HG02571 (cell line): ENCODE data around the gene KLHL29.

Experiments used
- ATAC-seq: cut with Tn5 transposase; IDR thresholded peaks from one replicate; pipeline ENCODE4 v1.9.1; 2021; ENCODE audit warnings: mild to moderate bottlenecking, moderate library complexity; ENCODE audit not compliant: unreplicated experiment

The KLHL29 gene

DNA sequence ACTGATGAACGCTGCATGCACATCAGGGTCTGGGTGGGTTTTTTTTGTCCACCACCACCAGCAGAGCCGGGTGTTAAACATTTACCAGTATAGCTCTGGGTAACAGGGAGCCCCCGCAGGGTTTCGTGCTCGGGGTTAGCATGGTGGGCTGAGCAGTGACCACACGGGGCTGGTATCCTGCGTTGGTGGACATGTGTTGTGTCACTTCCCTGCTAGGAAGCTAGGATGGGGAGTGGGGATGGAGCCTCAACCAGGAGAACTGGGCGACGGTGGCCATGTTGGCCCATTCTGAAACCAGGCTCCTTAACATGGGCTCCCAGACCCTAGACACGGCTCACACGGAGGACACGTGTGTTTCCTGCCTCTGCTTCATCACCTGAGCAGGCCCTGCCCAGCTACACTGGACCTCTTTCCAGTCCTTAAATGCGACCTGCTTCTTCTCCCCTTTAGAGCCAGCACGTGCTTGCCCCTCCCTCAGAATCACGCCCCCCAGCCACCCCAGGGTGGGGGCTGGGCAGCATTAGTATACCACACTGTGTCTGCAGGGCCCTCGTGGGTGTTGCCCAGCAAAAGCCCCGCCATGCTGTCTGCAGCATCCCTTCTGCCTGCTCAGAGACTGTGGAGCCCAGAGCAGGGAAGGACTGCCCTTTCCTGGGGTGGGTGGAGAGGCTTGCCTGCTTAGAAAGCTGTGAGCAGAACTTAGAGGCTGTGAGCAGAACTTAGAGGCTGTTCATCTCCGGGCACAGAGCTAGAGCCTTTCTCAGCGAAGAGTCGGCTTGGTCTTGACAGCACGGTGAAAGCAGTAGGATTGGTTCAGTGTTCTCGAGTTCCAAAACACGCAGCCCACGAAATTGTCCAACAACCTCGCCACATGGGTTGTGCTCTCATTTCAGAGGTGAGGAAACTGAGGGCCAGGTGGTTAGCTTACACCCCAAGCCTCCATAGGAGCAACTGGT lies 142.1 kb downstream of the KLHL29 start:
- ATAC-seq: no peak

- ATAC-seq: no peak
Measured at GRCh38 chr2:23528171-23528570, 143.2 kb downstream of the KLHL29 start.

GRCh38 chr2:23528690-23529089 lies 143.7 kb downstream of the KLHL29 start:
- ATAC-seq: no peak

DNA sequence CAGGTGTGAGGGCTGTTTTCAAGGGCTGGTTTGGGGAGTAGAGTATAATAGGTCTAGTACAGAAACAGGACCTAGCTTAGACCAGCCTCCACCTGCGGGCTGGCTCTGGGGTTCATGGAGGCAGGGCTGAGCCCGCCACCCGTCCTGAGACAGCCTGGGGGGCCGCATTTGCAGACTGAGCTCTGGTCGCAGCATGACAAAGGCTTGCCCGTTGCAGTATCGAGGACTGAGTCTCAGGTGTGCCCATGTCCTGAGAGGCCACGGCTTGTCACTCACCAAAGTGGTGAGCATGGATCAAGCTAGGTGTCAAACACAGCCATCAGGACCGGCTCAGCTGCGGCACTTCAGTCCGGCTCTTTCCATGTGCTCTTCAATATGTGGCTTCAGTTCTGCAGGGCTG lies 144.7 kb downstream of the KLHL29 start:
- no peak for ATAC-seq

DNA sequence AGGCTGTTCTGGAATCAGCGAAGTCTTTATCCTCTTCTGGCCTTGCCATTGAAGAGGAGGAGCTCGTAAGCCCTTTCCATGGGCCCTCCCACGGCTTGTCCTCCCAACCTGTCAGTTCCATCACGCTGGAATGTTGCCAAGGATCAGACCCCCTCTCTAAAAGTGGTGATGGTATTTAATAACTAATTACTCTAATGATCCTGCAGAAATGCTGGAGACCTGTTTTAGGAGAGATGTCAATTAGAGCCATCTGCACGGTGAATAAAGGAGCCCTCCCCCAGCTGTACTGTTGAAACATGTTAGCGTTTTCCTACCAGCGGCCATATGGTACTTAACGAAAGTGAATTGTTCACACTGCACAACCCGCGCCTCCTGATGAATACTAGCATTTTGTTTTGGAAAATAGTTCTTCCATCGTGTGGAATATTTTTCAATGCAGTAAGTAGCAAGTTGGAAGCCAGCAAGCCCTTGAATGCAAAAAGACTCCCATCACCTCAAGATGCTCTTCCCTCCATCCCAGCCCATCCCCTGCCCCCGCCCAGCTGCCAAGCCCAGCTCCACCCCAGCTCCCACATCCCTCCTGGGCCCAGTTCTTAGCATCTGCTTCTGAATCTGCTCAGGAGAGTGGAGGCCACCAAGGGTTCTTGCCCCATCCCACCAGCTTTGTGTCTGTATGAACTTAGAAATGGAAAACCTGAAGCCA lies 145.4 kb downstream of the KLHL29 start:
- no peak for ATAC-seq

DNA sequence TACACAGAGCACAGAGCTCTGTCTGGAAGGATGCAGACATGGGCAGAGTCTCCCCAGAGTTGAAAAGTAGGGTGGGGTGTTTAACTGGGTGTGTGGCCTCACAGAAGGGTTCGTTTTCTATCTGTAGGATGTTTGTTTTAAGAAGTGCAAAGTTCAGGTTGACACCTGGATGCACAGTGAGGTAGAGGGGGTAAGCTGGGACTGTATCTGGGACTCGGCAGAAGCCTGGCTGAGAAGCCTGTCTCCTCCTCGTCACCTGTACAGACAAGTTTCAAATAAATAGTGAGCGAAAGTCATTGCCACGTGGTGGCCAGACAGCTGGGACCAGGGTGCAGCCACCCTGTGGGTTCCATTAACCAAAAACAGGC lies 145.9 kb downstream of the KLHL29 start:
- ATAC-seq: no peak

DNA sequence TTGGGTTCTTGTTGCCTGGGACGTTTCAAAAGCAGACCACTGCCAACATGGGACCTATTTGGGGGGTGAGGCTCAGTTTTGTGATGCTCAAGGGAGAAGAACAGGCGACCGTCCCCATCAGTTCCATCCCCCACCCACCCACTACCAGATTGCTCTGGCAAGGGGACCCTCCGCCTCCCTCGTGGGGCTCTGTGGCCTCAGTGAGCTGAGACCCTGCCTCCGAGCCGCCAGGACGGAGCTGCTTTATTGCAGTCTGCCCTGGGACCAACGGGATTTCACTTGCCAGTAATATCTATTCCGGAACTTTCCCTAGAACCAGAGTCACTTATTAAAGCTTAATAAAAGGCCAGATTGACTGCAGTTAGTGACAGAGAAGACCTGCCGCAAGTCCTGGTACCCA lies 146.3 kb downstream of the KLHL29 start:
- ATAC-seq: no peak

DNA sequence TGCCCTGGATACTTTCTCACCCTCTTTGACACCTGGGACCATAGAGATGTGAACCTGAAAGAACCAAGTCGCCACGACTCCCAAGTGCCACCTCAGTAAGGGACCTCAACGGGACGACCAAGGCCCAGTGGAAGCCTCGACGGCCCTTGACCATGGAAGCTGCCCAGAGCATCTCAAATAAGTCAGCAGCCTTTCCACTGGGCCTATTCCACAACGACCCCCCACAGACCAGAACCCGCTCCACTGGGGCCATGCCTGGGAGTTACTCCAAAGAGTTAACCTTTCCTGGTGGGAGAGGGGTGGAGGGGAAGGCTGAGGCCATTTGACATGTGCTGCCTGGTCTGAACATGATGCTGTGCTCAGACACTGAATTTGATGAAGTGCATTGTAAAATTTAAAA lies 146.9 kb downstream of the KLHL29 start:
- ATAC-seq: no peak

DNA sequence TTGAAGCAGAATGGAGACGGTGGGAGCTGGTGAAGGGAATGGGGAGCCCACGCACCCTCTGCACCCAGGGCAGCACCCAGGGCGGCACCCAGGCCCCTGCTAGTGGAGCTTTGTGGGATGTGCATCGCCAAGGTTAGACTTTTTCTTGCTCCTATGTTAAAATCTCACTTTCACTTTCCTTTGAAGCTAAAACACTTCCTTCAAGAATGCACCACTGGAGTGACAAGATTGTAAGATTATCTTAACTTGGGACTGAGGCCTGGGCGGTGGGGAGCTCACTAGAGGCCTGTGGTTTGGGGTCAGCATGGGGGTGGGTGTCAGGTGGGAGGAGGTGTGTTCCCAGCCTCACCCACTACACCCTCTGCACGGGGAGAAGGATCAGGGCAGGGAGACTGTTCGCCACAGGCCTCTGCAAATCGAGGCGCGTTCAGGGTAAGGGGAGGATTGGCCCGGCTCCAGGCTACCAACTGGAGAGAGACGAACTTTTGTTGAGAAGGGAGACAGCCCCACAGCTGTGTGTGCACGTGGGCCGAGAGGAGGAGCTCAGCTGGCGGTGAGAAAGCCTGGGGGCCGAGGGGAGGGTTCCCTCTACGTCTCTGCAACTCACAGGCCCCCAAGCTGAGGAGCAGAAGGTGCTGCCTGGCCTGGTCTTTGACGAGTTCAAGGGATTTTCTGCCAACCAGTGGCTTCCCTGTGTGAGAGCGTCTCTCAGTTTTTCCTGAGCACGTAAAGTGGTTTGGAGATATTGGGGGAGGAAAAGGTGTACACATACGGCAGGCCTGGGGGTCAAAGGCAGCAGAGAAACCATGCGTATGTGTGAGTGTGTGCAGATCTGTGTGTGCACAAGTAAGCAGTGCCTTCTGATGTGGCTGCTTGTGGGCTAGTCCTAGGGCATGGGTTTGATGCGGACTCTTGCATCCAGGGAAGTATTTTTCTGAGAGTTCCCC lies 147.7 kb downstream of the KLHL29 start:
- ATAC-seq: no peak

GRCh38 chr2:23533338-23533695 lies 148.3 kb downstream of the KLHL29 start:
- ATAC-seq: no peak

DNA sequence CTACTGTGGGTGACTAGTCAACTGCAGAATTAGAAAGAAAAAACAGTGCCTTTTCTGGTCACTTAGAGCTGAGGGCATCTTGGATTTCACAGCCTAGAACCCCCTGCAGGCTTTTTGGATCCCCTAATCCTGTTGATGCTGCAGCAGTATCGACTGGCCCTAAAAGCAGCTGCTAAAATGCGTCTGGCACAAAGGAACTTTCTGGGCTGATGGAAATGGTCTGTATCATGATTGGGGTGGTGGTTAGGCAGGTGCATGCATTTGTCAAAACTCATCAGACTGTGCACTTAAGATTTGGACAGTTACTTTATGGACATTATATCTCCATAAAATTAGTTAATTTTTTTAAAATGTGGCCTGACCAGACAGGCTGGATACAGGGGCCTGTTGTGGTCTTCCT lies 149.8 kb downstream of the KLHL29 start:
- ATAC-seq: no peak

GRCh38 chr2:23536326-23536725 lies 151.3 kb downstream of the KLHL29 start:
- no peak for ATAC-seq

DNA sequence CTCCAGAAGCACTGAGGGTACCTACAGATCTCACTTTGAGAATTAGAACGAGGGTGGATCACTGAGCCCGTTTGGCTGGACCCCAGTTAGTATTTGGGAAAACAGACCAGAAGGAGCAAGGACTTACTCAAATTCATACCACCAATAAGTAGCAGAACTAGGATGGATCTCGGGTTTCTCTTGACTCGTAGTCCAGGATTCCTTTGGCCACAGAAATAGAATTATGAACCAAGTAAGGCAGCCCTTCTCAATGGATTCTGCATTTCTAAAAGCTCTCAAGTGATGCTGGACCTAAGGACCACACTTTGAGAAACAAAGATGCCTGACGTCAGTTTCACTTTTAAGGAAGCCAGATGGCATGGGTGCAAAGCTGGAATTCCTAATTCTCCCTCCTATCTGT lies 153.0 kb downstream of the KLHL29 start:
- ATAC-seq: no peak

- ATAC-seq: no peak
Measured at GRCh38 chr2:23538566-23538965, 153.6 kb downstream of the KLHL29 start.

- ATAC-seq: no peak
Measured at GRCh38 chr2:23540804-23541360, 155.9 kb downstream of the KLHL29 start.

DNA sequence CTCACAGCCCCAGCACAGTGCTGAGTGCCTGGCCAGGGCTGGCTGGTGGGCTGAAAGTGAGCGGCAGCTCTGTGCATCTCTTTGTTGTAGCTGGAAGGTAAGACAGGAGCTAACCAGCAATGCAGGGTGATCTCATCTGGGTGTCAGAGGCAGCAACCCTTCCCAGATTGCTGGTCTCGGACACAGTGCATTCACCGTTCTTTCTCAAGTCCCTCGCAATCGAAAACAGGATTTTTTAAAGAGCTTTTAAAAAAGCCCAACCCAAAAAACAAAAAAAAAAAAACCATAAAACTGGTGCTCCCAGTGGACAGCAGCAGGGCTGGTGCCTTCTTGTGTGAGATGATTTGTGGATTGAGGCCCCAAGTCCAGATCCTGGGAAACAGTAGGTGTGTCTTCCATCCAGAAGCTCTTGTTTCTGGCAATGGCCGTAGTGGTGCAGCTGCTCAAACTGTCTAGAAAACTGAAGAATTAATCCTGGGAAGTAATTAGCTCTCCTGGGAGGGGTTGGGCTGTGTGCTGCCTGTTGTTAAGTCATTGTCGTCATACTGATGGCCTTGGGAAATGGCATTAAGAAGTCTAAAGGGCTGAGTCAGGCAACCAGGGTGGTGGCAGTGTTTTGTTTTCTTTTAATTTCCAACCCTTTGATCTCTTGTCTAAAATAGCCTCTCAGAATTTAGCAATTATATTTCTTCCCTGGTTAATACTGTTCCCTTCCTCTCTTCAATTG lies 156.7 kb downstream of the KLHL29 start:
- no peak for ATAC-seq

DNA sequence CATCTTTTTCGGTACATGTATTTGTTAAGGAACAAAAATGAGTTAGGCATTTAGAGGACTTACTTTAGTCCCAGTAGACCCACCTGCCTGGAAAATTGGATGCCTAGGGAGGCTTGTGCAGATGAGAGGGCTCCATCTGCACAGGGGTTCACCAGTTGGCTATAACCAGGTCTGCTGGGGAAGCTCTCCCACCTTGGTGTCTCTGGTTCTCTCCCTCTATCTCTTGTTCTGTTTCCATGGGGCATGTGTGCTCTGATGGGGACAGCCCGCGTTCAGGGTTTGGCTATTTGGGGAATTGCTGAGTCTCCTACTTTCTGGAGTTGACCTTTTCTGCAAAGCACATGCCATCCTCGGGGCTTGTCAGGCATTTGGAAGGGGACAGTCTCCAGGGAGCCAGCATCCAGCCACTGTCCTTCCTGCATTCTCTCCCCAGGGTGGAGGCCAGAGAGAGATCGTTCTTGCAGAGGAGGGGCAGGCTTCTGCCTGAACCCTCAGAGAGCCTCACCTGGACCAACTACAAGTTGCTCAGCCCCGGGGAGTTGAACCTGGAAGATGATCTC lies 157.3 kb downstream of the KLHL29 start:
- ATAC-seq: no peak

- ATAC-seq: no peak
Measured at GRCh38 chr2:23543302-23543701, 158.3 kb downstream of the KLHL29 start.

DNA sequence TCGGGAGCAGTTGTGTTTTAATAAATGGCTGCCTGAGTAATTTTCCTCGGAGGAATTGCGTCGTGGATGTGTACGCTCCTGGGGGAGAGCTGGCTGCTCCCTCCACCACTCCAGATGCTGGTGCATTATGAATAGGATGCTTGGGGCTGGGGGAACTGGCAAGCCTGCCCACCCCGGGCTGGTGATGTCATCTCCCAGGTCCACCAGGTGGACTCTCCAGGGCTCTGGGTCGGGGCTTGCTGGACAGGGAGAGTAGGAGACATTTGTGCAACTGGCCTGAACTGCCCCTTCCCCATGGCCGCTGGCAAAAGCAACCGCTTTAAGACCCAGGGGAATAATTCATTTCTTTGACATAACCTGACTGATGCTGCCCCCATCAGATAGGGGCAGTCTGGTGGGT lies 158.7 kb downstream of the KLHL29 start:
- no peak for ATAC-seq
